DMS53 treated with DMSO at 0.1 percent for 48 hours (cell line): Measurements from ENCODE around the gene PAX2.
"Not testable (repeated sequence)": the region's sequence is repeated elsewhere in the genome, so short reads cannot be mapped to it uniquely, and the experiment has no call there.

Experiments
- DNase-seq: peaks from one replicate; lab custom pipeline; 2025; ENCODE audit not compliant: unreplicated experiment; lab: John Stamatoyannopoulos, UW

Gene PAX2

DNA sequence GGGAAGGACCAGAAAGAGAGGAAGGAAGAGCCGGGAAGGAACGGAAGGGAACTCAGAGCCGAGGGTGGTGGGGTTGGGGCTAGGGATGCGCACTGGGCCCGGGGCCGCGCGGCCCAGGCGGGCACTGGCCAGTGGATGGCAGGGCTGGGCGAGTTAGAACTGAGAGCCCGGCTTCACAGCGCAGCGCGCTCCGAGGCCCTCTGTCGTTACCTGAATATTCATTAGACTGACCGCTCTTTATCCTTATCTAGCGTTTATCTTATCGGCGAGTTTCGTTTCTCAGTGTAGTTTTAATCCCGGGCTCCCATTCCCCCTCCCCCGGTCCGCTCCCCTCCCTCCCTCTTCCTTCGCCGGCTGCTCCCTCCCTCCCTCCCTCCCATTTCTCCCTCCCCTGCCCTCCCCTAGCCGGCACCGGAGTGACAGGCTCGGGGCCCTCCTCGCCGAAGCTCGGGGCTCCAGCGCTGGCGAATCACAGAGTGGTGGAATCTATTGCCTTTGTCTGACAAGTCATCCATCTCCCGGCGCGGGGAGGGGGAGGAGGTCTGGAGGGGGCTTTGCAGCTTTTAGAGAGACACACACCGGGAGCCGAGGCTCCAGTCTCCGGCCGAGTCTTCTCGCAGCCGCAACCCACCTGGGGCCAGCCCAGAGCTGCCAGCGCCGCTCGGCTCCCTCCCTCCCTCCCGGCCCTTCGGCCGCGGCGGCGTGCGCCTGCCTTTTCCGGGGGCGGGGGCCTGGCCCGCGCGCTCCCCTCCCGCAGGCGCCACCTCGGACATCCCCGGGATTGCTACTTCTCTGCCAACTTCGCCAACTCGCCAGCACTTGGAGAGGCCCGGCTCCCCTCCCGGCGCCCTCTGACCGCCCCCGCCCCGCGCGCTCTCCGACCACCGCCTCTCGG is at the start of gene PAX2:
Gene PAX2, plus strand, starts transcription at position 596 of the 895 bp plus-strand sequence. CDS start 679 bp downstream, outside the sequence.
- DNase-seq, result no peak

DNA sequence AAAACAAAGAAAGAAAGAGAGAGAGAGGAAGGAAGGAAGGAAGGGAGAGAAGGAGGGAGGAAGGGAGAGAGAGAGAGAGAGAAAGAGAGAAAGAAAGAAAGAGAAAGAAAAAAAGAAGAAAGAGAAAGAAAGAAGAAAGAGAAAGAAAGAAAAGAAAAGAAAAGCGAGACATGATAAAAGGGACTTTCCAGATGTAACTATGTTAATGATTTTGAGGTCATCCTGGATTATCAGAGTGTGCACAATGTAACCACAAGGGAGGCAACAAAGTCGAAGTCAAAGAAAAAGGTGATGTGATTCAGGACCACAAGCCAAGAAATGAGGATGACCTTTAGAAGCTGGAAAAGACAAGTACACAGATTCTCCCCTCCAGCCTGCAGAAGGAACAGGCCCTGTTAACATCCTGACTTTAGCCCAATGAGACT is 48.9 kb upstream of the PAX2 start:
- DNase-seq, result no peak

DNA sequence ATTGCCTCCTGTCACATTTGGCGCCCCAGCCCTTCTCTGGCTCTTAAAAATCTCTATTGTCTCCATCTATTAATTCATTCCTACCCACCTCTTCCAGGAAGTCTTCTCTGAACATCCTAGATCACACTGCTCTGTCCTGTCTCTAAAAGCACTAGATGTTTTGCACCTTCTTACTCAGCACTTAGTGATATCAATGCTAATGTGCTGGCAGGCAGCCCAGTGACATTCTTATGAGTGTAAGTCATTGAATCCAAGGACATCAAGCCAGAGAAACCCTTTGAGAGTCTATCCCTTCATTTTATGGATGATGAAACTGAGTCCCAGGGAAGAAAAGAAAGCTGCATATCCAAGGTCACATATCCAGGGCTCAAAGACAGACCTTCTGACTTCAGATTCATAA is 48.3 kb upstream of the PAX2 start:
- DNase-seq, result no peak

DNA sequence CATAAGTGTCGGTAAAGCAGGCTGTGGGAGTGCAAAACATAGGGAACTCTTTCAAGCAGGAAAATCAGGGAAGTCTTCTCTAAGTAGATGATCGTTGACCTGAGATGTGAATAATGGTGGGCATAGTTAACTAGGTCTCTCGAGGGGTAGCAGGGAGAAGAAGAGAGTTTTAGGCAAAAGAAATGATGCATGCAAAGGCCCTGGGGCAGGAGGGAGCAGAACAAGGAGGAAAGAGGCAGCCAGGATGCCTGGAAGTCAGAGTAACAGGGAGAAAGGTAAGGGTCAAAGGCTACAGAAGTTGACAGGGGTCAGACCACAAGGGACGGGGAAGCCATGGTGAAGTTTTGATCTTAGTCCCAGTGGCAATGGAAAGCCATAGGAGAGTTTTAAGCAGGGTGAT is 47.8 kb upstream of the PAX2 start:
- no peak for DNase-seq

DNA sequence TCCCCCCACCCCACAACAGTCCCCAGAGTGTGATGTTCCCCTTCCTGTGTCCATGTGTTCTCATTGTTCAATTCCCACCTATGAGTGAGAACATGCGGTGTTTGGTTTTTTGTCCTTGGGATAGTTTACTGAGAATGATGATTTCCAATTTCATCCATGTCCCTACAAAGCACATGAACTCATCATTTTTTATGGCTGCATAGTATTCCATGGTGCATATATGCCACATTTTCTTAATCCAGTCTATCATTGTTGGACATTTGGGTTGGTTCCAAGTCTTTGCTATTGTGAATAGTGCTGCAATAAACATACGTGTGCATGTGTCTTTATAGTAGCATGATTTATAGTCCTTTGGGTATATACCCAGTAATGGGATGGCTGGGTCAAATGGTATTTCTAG is 43.7 kb upstream of the PAX2 start:
- not testable (repeated sequence) for DNase-seq

DNA sequence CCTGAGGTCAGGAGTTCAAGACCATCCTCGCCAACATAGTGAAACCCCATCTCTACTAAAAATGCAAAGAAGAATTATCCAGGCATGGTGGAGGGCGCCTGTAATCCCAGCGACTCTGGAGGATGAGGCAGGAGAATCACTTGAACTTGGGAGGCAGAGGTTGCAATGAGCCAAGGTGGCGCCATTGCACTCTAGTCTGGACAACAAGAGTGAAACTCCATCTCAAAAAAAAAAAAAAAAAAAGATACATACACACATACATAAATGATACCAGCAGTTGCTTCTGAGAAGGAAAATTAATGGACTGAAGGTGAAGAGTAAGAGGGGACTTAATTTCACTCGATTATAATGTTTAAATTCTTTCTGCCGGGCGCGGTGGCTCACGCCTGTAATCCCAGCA is 40.2 kb upstream of the PAX2 start:
- DNase-seq, result no peak

DNA sequence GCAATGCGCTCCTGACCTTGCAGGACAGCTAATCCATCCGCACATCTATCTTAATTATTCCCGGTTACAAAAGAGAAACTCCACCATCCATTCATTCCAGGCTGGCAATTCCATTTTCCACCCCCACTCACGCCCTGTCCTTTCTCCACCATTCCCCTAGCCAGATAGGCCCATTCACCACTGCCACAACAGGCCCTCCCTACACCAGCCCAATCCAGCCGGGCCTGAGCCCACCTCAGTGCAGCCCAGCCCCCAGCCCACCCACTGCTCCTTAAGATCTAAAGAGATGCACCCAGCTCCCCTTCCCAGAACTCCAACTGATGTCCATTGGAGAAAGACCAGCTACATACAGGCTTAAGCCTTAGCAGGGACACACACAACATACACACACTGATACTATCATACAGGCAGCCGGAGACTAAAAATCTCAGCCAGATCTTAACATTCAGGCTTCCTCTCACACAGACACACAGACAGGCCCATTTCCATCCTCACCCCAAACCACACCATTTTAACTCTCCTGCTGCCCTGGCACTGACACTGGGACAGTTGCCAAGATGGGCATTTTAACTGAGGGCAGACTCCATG is 38.0 kb upstream of the PAX2 start:
- DNase-seq, result no peak

DNA sequence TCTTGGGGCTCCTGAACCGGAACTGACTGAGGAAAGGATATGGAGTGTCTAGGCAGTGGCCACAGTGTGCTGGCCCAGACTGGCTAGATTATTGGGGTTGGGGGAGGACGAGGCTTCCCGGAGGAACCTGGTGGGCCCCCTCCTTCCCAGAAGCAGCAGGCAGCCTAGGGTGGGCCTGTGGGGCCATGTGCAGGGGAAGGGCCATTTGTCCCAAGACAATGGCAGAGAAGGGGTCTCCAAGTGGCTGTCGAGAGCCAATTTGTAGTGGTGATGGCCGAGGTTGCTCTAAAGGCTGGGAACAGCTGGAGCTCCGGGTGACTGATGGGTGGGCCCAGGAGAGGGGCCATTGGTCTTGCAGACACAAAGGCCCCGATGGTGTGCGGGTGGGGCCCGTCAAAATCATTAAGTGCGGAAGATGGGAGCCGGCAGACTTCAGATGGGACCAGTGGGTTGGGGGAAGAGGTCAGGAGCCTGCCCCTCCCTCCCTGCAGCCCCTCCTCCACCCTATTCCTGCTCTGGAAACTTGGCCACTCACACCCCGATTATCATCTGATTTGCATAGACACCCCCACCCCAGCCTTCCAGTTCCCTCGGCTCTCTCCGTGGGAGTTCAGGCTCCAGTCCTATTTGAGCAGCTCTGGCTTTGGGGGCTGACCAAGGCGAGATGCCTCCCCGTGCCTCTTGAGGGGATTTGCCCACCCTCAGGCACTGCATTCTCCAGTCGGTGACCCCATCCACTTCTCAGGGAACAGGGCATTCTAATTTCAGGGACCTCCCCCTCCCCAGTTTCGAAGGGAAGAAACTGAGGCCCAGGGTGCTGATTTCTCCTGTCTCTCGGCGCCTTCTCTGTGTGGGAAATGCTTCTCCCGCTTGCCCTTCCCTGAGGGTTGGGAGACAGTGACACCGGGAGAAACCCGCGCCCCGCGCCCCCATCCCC is 36.0 kb upstream of the PAX2 start:
- DNase-seq, result no peak

DNA sequence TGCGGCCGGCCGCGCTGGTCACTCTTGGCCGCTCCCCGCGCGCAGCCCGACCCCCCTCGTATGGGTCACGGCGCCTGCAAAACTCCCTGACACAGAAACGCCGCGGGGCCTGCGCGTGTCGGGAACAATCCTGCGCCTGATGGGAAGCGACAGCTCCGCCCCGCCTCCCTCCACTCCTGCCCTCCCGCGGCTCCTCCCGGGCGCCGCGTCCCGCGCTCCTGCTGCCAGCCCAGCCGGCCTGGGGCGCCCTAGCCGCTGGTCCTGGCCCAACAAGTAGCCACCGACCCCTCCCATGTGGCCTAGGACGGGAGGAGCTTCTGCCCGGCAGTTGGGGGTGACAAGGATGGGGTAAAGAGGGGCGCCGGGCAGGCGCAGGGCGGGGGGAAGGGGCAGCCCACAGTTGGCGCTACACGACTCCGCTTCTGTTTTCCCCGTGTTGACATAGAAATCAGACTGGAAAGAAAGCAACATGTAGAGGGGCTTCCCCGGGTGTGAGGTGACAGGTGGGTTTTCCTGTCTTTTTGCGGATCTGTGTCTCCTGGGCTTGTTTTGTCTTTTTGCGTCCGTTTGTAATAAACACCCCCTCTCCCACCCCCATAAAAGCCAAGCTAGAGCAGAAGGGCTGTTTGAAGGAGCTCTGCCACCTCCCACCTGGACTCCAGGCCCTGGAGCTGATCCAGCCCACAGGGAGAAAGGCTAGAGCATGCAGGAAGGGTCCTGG is 35.1 kb upstream of the PAX2 start:
- DNase-seq, result no peak

DNA sequence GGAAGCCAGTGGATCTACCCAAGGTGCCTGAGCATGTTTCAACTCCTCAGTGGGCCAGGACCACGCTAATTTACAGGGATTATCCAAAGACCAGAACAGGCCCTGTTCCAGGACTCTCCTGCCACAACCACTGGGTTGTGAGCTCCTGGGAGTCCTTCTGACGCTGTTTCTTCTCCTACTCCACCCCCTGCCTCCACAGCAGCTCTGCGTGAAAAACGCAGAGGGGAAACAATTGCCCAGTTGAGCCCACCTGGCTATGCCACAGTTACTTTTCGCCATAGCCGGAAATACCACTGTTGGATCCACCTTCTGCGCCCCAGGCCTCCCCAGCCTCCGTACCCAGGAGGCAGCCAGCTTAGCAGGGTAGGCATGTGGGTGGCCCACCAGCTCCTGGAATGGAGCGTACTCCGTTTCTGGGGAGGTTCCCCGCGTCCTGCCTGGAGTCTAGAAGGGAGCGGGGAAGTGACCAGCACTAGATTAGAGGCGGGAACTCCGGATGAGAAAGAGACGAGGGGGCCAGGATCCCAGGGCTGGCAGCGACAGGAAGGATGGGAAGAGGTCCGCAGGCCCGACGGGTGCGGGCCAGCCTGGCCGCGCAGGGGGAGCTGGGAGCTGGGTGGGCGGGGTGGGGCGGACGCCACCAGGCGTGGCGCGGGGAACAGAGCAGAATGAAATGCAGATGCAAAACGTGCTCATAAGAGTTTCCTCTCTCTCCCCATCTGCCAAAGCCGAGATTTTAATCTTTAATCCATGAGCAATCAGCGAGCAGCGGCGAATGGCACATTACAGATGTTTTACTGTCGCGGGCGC is 32.1 kb upstream of the PAX2 start:
- DNase-seq, result no peak

DNA sequence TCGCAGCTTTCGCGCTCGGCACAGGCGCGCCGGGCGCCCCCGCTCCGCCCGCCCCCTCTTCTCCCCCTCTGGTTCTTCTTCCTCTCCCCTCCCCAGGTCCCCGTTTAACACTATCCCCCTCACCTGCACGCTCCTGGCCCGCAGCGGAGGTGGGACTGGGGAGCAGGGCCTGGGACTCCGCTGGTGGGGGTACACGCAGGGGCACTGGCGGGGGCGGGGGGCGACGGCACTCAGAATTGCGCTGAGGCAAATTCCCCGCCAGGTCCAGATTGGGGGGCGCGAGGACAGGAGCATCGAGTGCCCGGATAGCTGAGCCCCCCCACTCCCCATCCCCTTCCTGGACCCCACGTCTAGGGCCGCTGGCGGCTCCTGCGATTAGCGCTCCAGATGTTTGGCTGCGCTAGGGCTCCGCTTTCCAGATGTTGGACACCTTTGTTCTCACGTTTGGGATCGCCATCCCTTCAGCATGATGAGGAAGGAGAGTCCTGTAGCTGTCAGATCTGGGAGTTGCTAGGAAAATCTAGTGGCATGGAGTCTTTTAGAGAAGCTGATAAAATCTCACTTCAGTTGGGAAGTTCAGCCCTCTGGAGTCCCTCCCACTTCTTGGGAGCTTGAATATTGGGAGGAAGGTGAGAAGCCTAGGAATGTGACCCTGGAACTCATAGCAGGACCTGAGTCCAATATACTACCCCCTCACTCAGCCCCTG is 31.4 kb upstream of the PAX2 start:
- DNase-seq, result no peak

DNA sequence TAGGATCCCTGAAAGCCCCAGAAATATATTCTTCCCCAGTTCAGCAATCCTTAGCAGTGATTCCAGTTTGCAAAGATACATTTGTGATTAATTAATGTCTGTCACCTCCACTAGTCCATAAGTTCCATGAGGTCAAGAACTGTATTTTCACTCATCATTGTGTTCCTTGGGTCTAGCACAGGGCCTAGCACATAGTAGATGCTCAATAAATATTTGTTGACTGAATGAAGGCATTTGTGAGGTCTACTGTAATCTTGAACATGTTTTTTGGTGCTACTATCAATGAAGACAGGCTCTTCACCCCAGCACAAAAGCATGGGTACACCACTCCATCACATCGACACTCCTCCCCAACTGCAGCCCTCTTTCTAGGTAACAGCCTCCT is 30.8 kb upstream of the PAX2 start:
- no peak for DNase-seq

DNA sequence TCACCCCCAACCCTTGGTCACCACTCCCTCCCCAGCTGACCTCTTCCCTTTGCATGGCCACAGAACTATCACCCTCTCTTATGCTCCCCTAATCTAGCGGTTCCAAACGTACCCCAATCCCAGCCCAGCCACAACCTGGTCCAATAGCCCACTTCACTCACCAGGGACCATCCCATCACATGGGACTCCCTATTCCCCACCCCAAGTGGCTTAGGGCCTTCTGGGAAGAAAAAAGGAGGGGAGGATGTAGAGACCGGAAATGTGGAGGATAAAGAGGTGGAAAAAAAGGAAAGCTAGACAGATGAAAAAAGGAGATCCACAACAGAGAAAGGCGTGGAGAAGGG is 30.3 kb upstream of the PAX2 start:
- DNase-seq, result no peak

DNA sequence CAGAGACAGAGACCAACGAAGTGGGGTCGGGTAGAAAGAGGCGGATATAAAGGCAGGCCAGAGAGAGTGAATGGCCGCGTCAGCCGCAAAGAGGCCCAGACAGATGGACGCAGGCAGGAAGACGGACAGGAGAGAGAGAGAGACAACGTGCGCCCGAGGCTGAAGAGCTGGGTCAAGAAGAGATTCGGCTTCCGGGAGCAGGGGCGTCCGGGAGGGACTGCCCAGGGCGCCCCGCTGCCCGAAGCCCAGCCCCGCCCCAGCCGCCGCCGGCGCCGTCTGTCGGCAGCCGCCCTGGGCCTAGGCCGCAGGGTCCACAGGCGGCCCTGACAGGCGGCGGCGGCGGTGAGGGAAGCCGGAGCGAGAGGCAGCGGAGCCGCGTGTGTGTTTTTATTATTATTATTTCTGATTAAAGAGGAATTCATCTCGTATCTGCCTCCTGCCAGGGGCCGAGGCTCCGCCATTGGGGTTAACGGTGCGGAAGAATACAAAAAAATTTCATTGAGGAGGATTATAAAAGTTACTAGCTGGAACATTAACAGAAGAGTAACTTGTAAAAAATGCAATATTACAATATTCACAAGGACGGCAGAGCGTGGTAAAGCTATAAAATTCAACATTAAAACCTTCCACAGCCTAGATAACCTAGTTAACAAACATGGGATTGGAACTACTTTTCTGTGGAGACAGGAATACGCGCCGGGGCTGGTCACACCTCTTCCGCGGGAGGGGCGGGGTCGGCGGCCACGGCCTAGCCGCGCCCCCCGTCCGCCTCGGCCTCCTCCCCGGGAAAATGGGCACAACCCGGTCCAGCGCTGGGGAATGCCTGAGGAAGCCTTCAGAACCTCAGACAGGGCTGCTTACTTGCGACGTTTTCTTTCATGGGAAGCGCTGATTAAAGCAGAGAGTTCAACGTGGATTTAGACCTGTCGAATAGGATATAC is 29.7 kb upstream of the PAX2 start:
- DNase-seq, result no peak

DNA sequence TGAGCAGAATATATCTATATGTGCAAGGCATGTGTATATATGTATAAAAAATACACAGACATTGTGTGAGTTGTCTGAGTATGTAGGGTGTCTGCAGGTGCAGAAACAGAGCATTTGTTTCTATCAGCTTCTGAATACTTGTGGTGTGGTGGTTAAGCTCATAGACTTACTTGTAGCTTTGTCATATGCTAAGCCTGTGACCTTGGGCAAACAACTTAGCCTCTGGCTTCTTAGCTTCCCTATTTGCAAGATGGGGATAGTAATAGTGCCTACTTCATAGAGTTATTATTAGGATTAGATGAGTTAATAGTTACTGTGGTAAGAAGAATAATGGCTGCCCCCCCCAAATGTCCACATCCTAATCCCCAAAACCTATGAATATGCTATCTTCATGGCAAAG is 28.2 kb upstream of the PAX2 start:
- no peak for DNase-seq

DNA sequence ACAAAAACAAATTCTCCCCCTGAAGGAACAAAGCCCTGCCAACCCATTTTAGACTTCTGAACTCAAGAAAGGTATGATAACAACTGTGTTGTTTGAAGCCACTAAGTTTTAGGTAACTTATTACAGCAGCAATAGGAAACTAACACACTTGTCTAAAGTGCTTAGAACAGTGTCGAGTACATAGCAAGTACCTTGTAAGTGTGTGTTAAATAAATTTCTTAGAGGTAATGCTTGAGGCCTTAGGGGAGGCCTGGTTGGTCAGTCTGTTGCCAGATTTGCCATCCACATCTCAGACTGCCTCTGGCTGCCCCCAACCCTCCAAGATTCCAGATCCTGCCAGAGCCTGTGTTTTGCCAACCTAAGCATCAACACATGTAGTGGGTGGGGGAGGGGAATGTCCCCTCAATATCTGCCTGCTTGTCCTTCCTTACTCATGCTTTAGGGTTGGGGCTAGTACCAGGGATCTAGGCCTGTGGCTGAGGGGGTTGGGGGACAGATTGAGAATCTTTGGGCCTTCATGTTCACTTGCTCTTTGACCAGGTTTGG is 27.1 kb upstream of the PAX2 start:
- no peak for DNase-seq

DNA sequence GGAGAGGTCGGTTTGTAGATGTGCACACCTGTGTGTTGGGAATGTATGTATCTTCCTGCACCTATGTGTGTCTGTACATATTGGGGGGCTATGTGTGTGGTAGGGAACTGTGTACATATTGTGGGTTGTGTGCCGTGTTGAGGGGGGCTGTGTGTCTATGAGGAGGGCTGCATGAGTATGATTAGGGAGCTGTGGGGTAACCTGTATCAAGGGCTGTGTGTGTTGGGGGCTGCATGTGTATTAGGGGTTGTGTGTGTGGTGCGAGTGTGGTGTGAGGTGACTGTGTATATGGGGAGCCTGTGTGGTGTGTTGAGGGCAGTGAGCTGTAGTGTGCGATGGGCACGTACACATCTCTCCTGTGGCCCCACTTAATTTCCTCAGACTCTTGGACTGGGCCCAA is 22.2 kb upstream of the PAX2 start:
- DNase-seq, result no peak
